Measurements from ENCODE around the gene TBC1D9B. TPM values are rescaled to one million over a fixed set of nuclear protein-coding genes. Genes with fewer than 3 reads are reported as not detected.

TBC1D9B gene
- total RNA-seq, 2 experiments from 2014 or later: 64.1 to 69.2 TPM

DNA sequence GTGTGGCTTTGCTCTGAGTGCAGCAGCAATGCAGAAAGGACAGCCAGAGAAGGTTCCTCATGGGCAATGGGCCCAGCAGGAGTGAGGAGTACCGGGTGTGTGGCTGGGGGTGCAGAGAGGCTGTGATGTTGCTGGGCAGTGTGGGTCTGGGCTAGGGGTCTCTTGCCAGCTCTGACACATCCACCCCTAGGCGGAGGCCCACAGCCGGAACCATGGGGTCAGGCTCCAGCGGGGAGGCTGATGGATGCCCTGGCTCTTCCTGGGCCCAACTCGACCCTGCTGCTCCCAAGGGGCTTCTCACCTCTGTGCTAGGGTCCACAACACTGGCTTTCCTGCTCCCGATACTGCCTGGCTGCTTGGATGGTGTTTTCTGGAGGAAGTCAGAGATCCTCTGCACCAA lies 19.9 kb downstream of the TBC1D9B start:
- no peak overlapping the region for H3K27ac Mint-ChIP-seq
- H3K4me3 Mint-ChIP-seq: no peak overlapping the region
- DNase-seq: no peak
- no peaks in the 10 kb centered on the region for H3K27me3 Mint-ChIP-seq
- POLR2A ChIA-PET: no interaction called here
- peaks cover 72% of the 10 kb centered on the region for H3K36me3 Mint-ChIP-seq (ENCODE audit: low read depth)
- H3K4me1 Mint-ChIP-seq: no peaks in the 10 kb centered on the region
- CTCF ChIA-PET: interaction anchor here (1.0 kb wide), 1 partner anchor 20 kb away, joined by 3 read pairs; the partner anchor contains the start of gene TBC1D9B
- H3K9me3 Mint-ChIP-seq: peaks cover 18% of the 10 kb centered on the region

DNA sequence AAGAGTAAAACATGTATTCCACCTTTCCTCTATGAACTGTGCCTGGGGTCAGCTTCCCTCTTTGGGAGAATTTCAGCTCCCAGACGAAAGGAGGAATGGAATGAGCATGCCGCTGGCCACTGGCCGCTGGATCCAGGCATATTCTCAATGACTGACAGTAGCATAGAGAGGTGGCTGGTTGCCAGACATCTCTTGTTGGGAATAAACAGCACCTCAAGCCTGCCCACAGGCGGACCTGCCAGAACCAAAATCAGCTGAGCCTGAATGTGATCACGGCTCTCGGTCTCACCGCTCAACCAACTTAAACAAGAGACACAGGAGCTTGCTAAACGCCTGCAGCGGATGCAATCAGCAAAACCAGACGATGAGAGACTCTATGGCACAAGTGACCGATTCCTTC lies 20.6 kb downstream of the TBC1D9B start:
- POLR2A ChIA-PET: no interaction called here

DNA sequence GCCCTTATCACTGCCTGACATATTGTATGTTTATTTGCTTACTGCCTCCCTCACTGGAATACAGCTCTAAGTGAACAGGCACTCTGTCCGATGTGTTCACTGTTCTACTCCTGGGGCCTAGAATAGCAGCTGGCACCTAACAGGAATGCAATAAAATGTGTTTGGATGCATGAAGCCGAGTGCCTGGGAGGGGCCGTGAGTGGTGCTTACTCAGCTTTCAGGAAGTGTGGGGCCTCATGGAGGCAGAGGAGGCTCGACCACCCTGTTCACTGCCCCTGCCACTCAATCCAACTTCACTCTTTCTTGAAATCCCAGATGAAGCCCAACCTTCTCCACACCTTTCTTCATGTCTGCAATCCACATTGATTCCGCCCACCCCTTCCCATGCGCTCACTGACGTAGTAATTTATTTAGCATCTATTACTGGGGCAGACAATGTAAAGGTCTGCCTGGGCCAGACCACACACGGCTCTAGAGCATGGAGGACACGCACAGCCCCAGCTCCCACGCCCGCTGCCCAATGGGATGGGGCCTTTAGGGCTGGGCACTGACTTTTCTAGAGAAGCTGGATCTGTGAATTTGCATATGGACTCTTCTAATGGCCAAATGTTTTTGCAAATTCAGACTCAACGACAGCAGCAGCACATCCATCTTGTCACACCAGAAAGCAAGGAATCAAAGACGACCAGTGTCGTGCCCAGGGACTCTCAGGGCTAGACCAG lies 21.3 kb downstream of the TBC1D9B start:
- Mint-ChIP-seq H3K4me1 (no peaks in the 10 kb centered on the region), H3K9me3 (peaks cover 24% of the 10 kb centered on the region), H3K27me3 (no peaks in the 10 kb centered on the region), H3K36me3 (ENCODE audit: low read depth) (peaks cover 73% of the 10 kb centered on the region), H3K27ac (no peak overlapping the region), H3K4me3 (no peak overlapping the region)
- no peak for DNase-seq
- CTCF ChIA-PET: no interaction called here
- POLR2A ChIA-PET: no interaction called here

More for the DNA sequence above, 20.6 kb downstream of the TBC1D9B start:
- H3K4me3 Mint-ChIP-seq: no peak overlapping the region
- no peak overlapping the region for H3K27ac Mint-ChIP-seq
- H3K27me3 Mint-ChIP-seq: no peaks in the 10 kb centered on the region
- no peak for DNase-seq
- peaks cover 75% of the 10 kb centered on the region for H3K36me3 Mint-ChIP-seq (ENCODE audit: low read depth)
- CTCF ChIA-PET: interaction anchor here (1.0 kb wide), 1 partner anchor 21 kb away, joined by 3 read pairs; the partner anchor contains the start of gene TBC1D9B
- peaks cover 23% of the 10 kb centered on the region for H3K9me3 Mint-ChIP-seq
- H3K4me1 Mint-ChIP-seq: no peaks in the 10 kb centered on the region

DNA sequence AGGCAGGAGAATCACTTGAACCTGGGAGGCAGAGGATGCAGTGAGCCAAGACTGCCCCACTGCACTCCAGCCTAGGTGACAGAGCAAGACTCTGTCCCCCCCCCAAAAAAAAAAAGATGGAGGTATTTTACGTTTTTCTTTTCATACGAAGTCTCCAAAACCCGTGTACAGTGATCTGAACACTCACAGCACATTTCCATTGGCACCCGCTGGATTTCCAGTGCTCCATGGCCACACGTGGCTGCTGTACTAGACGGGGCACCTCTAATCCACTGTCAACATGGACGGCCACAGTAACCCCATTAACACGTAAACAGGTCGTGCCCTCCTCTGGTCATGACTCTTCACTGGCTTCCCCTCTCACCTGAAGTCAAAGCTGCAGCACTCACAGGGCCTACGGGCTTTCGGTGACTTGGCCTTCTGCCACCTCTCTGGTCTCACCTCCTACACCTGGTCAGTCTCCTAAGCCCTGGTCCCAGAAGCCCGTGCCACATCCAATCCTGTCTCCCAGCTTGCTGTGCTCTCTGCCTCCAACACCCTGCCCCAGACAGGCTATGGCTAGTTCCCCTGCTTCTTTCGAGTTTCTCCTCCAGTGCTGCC lies 22.1 kb downstream of the TBC1D9B start:
- Mint-ChIP-seq H3K9me3 (peaks cover 24% of the 10 kb centered on the region), H3K36me3 (ENCODE audit: low read depth) (peaks cover 73% of the 10 kb centered on the region)

DNA sequence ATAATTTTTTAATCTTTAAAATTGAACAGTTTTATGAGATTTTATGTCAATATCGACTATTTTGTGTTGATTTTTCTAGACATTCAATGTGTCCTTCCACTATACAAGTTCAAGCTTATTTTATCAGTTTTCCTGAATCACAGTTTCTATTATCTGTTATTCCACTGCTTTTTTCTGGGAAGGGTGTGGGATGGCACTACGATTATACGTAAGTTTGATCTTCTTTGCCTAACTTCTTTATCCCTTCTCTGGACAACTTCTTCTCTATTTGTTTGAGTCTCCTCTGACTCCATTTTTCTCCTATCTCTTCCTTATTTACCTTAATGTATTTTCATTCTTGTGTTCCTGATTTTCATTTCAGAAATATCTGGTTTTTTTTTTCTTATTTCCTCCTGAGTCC lies 24.5 kb downstream of the TBC1D9B start:
- no peak overlapping the region for H3K4me3 Mint-ChIP-seq
- no peaks in the 10 kb centered on the region for H3K4me1 Mint-ChIP-seq
- POLR2A ChIA-PET: interaction anchor here (1.0 kb wide), 1 partner anchor 9 kb away, joined by 3 read pairs; no protein-coding TSS in a partner anchor
- CTCF ChIA-PET: no interaction called here
- H3K9me3 Mint-ChIP-seq: peaks cover 24% of the 10 kb centered on the region
- no peaks in the 10 kb centered on the region for H3K27me3 Mint-ChIP-seq
- DNase-seq: no peak
- H3K27ac Mint-ChIP-seq: no peak overlapping the region
- H3K36me3 Mint-ChIP-seq (ENCODE audit: low read depth): peaks cover 59% of the 10 kb centered on the region

More for the DNA sequence above, 22.1 kb downstream of the TBC1D9B start:
- DNase-seq: no peak
- H3K27me3 Mint-ChIP-seq: no peaks in the 10 kb centered on the region
- no peaks in the 10 kb centered on the region for H3K4me1 Mint-ChIP-seq
- H3K4me3 Mint-ChIP-seq: no peak overlapping the region
- CTCF ChIA-PET: no interaction called here
- POLR2A ChIA-PET: no interaction called here
- no peak overlapping the region for H3K27ac Mint-ChIP-seq

DNA sequence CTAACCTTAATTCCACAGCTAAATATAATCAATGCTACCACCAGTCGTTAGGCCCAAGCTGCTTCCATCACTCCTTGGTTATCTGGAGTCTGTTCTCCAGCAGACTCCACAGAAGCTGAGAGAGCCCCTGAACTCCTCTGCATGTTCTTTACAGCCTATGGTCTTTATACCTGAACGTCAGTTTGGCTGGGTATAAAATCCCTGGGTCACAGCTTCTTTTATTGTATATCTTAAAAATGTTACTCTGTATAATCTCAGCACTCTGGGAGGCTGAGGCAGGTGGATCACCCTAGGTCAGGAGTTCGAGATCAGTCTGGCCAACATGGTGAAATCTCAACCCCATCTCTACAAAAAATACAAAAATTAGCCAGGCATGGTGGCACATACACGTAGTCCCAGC lies 25.4 kb downstream of the TBC1D9B start:
- H3K36me3 Mint-ChIP-seq (ENCODE audit: low read depth): peaks cover 54% of the 10 kb centered on the region
- H3K9me3 Mint-ChIP-seq: peaks cover 24% of the 10 kb centered on the region
- CTCF ChIA-PET: interaction anchor here (1.1 kb wide), 1 partner anchor 16 kb away, joined by 3 read pairs; no protein-coding TSS in a partner anchor
- POLR2A ChIA-PET: interaction anchor here (0.8 kb wide), 1 partner anchor 37 kb away, joined by 3 read pairs; no protein-coding TSS in a partner anchor
- H3K27ac Mint-ChIP-seq: no peak overlapping the region
- no peaks in the 10 kb centered on the region for H3K4me1 Mint-ChIP-seq
- no peak overlapping the region for H3K4me3 Mint-ChIP-seq
- H3K27me3 Mint-ChIP-seq: no peaks in the 10 kb centered on the region
- no peak for DNase-seq

DNA sequence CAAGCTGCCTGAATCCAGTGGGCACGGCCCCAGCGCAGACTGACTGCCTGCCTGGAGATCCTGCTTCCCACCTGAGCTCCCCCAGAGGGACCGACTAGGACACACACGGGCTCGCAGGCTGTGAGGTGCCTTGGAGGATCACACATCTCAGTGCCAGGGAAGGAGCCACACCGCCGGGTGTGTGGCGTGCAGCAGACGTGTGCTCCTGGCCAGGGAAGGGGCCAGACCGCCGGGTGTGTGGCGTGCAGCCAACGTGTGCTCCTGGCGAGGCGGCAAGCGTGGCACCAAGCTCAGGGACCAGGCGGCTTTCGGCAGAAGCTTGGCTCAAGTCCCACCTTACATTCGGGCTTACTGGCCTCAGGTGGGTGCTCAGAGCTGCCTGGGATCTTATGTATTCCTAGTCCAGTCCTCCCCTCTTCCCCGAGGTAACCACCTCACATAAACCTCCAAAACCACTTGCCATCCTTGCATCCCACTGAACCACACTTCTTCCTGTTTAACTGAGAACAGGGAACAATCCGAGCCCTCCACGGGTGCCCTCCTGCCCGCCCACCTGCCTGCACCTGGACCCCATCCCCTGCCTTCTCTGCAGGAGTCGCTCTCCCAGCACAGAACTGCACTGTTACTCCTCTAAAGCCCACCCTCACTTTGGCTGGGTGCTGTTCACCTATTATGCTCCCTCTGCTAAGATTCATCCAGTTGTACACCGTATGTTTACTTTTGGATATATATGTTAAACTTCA lies 26.7 kb downstream of the TBC1D9B start:
- ChIA-PET CTCF (interaction anchor here (0.9 to 1.1 kb wide), 2 partner anchors 14 to 27 kb away, joined by 3 read pairs; no protein-coding TSS in a partner anchor), POLR2A (no interaction called here)
- Mint-ChIP-seq H3K27ac (no peak overlapping the region), H3K9me3 (peaks cover 23% of the 10 kb centered on the region), H3K4me1 (no peaks in the 10 kb centered on the region), H3K27me3 (no peaks in the 10 kb centered on the region), H3K36me3 (ENCODE audit: low read depth) (peaks cover 44% of the 10 kb centered on the region), H3K4me3 (no peak overlapping the region)
- DNase-seq: no peak

DNA sequence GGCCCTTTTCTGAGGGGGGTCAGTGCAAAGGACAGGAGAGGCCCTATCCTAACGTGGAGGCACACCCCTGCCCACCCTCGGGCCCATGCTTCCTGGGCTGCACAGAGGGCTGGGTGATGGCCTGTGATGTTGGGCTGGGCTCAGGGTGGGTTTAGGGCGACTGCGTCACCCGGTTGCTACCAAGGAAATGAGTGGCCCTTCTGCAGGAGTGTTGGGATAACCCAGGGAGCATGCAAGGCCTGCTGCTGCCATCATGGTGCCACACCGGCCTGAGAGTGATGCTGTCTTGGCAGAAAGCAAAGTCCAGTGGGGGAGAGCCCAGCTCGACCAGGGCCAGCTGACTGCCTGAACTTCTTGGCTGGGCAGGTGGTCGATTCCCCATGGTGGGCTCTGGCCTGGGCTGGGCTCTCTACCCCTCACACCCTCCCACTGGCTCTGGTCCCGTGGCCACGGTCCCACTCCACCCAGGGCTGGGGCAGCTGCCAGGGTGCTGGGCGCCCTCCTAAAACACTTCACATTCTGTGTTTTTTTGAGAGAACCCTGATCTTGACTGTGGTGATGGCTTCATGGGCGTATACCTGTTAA lies 27.5 kb downstream of the TBC1D9B start:
- H3K27ac Mint-ChIP-seq: no peak overlapping the region
- peaks cover 18% of the 10 kb centered on the region for H3K9me3 Mint-ChIP-seq
- POLR2A ChIA-PET: no interaction called here
- no peak for DNase-seq
- CTCF ChIA-PET: no interaction called here
- no peak overlapping the region for H3K4me3 Mint-ChIP-seq
- H3K4me1 Mint-ChIP-seq: no peaks in the 10 kb centered on the region
- no peaks in the 10 kb centered on the region for H3K27me3 Mint-ChIP-seq
- H3K36me3 Mint-ChIP-seq (ENCODE audit: low read depth): peaks cover 36% of the 10 kb centered on the region

DNA sequence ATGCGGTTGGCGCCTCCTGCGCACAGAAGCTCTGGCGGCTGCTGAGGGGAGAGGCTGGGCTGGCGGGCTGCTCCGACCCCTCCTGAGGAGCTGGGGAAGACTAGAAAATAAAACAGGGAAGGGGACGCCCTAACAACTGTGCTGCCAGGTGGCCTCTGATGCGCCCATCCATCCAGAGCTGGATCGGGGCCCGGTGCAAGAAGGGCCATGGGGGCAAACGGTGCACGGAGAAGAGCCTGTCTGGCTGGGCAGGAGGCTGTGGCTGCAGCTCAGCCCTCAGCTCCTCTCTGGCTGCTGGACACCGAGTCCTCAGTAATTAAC lies 28.0 kb downstream of the TBC1D9B start:
- Mint-ChIP-seq H3K27ac (no peak overlapping the region), H3K36me3 (ENCODE audit: low read depth) (peaks cover 30% of the 10 kb centered on the region), H3K4me3 (no peak overlapping the region), H3K9me3 (peaks cover 14% of the 10 kb centered on the region), H3K4me1 (no peaks in the 10 kb centered on the region), H3K27me3 (no peaks in the 10 kb centered on the region)
- no peak for DNase-seq
- ChIA-PET POLR2A (no interaction called here), CTCF (no interaction called here)

DNA sequence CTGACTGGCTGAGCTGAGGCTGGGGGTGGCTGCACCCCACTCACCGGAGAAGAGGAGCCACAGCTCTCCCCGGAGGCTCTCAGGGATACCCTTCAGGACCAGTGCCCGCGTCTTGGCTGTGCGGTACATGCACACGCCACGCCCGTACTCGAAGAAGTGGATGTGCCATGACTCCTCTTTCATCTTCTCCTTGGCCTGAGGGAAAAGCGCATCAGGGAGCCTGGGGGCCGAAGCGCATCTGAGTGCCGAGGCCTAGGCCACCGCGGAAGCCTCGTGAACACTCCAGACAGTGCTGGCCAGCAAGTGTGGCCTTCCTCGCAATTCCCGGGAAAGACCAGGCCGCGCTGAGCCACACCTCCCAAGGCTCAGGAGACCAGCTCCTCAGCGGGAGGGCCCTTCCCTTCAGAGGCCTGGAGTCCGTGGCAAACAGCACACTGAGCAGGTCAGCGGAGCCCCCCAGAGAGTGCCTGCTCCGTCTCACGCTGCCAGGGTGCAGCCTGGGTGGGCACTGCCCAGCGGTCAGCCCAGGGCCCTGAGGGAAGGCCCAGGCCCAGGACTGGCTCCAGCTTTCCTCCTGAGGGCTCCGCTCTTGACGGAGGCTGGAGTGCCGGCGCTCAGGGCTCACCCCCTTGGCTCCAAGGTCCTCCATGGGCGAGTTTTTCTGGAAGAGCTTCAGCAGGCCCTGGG lies 28.6 kb downstream of the TBC1D9B start:
- POLR2A ChIA-PET: no interaction called here
- peaks cover 25% of the 10 kb centered on the region for H3K36me3 Mint-ChIP-seq (ENCODE audit: low read depth)

DNA sequence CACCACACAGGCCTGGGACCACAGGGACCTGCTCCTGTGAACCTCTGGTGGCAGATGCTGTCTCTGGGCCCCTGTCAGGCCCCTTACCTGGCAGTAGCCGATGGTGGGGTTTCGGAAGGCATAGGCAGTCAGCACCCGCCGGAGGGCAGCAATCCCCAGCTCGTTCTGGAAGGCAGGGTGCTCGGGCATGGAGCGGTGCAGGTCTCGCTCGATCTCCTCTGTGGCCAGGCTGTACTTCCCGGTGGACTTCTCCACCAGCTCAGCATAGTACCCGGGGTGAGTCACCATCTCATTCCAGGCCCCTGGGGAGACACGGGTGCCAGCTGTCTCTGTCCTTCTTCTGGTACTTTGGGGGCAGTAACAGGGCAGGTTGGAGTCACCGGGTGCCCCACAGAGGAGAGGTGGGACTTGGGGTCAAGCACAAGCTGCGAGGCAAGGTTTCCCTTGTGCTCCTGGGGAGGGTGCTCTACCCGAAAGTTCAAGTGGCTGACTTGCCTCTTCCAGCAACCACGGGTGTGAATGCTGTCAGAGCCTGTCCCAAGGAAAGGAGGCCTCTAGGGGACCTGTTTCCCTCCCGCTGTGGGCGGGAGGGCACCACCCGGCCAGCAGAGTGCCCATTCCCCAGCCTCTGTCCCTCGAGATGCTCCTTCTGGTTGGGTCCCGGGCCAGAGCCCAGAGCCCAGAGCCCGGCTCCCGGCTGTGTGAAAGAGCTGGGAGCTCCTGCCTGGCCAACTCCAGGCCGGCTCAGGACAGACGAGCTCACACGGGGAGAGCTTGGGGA lies 29.3 kb downstream of the TBC1D9B start:
- ChIA-PET POLR2A (interaction anchor here (0.8 kb wide), 1 partner anchor 10 kb away, joined by 3 read pairs; no protein-coding TSS in a partner anchor), CTCF (interaction anchor here (1.0 kb wide), 1 partner anchor 10 kb away, joined by 3 read pairs; no protein-coding TSS in a partner anchor)
- no peaks in the 10 kb centered on the region for H3K4me1 Mint-ChIP-seq
- no peak for DNase-seq
- H3K36me3 Mint-ChIP-seq (ENCODE audit: low read depth): peaks cover 18% of the 10 kb centered on the region
- H3K27ac Mint-ChIP-seq: no peak overlapping the region
- no peak overlapping the region for H3K4me3 Mint-ChIP-seq
- H3K9me3 Mint-ChIP-seq: peaks cover 8% of the 10 kb centered on the region
- H3K27me3 Mint-ChIP-seq: no peaks in the 10 kb centered on the region

More for the DNA sequence above, 28.6 kb downstream of the TBC1D9B start:
- no peak for DNase-seq
- CTCF ChIA-PET: interaction anchor here (1.0 kb wide), 1 partner anchor 10 kb away, joined by 3 read pairs; no protein-coding TSS in a partner anchor
- H3K4me3 Mint-ChIP-seq: no peak overlapping the region
- H3K4me1 Mint-ChIP-seq: no peaks in the 10 kb centered on the region
- no peak overlapping the region for H3K27ac Mint-ChIP-seq
- H3K9me3 Mint-ChIP-seq: peaks cover 14% of the 10 kb centered on the region
- H3K27me3 Mint-ChIP-seq: no peaks in the 10 kb centered on the region

DNA sequence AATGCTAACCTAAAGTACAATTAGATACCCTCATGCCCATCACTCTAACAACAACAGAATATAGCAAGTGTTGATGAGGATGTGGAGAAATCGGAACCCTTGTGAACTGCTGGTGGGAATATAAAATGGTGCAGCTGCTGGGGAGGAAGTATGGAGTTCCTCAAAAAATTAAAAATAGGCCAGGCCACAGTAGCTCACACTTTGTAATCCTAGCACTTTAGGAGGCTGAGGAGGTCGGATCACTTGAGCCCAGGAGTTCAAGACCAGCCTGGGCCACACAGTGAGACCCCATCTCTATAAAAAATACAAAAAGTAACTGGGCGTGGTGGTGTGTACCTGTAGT lies 31.1 kb downstream of the TBC1D9B start:
- no peak overlapping the region for H3K27ac Mint-ChIP-seq
- peaks cover 9% of the 10 kb centered on the region for H3K36me3 Mint-ChIP-seq (ENCODE audit: low read depth)
- H3K27me3 Mint-ChIP-seq: no peaks in the 10 kb centered on the region

More for the DNA sequence above, 31.1 kb downstream of the TBC1D9B start:
- ChIA-PET CTCF (no interaction called here), POLR2A (no interaction called here)
- Mint-ChIP-seq H3K9me3 (no peaks in the 10 kb centered on the region), H3K4me3 (no peak overlapping the region), H3K4me1 (no peaks in the 10 kb centered on the region)
- no peak for DNase-seq

Data from activated CD4-positive, alpha-beta memory T cell treated with anti-CD3 and anti-CD28 coated beads, Interleukin-2, amount 10 ng/mL, durations not matched to agents 7 days and 5 days (primary cell).